LoVo (cell line): Measurements from ENCODE around the gene ATG4B.

Source experiments
- DNase-seq: peaks from one replicate; pipeline ENCODE4 v3.0.0-alpha.2; 2016; ENCODE audit warnings: low spot score

ATG4B gene

DNA sequence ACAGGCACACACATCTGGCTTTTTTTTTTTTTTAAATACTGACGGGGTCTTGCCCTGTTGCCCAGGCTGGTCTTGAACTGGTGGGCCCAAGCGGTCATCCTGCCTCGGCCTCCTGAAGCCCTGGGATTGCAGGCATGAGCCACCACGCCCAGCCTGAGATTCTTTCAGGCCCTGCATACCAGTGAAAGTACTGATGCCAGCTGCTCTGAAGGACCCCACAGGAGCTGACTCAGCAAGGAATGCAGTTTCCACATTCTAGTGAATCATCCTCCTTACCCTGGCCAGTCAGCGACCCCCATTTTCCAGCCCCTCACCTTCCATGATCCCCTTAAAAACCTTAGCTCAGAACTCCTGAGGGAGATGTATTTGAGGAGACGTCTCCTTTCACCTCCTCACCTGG lies 55.0 kb downstream of the ATG4B start:
- DNase-seq: no peak

DNA sequence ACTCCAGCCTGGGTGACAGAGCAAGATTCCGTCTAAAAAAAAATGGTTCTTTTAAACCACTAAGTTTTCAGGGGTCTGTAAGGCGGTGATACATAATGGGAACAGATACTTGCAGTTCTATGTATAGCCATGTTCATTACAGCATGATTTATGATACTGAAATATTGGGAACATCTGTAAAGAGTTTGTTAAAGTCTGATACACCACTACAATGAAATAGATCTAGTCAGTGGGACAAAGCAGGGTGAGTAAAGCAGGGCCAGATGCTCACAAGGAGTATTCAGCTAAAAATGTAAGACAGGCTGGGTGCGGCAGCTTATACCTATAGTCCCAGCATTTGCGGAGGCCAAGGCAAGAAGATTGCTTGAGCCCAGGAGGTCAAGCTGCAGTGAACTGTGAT lies 58.2 kb downstream of the ATG4B start:
- DNase-seq: no peak

DNA sequence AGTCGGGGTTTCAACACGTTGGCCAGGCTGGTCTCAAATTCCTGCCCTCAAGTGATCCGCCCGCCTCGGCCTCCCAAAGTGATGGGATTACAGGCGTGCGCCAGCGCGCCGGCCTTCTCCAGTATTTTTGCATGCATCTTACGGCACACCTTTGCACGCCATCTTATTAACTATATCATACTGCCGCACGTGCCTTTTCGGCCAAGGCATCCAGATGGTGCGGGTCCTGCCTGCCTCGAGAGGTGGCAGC lies 63.6 kb downstream of the ATG4B start:
- no peak for DNase-seq

DNA sequence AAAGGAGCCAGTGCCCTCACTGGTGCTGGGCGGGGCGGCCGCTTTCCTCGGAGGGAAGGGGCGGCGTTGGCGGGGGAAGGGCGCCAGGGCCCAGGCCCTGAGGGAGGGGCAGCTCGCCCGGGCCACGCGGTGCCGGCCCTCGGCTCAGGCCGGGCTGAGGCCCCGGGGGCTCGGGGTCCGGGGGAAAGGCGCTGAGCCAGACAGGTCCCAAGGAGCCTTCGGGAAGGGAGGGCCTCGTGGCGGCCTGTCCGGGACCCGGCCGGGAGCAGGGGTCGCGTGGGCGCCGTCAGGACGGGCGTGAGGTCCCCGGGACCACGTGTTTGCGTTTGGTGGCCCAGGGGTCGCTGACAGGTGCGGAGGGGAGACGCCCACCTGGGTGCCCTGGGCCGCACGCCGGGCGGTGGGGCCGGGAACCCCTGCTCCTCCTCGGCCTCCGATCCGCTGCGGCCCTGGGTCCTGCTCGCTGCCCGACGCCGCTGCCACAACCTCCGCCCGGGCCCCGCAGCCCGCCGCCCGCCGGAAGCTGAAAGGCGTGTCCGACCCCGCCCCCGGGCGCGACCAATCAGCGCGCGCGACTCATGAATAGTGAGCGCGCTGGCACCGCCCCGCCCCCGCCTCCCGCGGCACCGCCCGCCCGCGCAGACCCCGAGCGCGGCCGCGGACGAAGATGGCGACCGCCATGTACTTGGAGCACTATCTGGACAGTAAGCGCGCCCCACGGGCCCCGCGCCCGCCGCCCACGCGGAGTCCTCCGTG lies 64.1 kb downstream of the ATG4B start, which contains the start of gene ING5:
Gene ING5 (plus strand): TSS at position 641 of the 756 bp plus-strand sequence. CDS start 27 bp downstream, at position 668.
- DNase-seq: peak; percentile 94

DNA sequence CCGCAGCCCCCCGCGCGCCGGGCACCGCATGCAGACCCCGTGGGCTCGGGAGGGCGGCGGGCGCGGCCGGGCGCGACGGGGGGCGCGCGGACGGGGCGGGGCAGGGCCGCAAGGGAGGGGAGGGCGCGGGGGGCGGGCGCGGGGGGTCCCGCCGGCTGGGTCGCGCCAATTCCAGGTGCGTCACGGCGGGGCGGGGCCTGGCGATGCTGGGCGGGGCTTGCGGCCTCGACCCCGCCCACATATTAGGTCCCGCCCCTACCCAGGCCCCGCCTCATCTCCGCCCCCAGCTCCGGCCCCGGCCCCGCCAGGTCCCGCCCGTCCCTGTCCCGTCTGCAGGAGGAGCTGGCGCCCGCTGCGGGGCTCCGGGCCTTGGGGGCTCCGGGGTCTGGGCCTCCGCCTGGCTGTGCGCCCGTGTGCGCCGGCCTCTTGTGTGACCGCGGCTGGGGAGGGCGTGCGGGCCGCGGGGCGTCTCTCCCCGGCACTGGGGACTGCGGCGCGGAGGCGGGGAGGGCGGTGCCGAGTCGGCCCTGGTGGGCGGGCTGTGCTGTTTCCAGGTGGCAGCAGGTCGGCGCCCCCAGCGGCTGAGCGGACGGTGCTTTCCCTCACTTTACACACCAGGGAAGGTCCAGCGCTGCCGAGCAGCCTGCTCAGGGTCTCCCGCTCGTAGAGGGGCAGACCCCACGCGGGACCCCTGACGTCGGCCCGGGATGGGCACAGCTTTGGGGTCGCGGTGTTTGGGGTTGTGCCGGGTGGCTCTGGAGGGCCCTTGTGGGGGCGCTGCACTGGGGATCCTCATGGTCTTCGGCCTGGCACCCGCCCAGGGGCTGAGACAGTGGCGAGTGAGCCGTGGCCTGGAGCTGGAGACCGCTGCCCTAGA lies 64.9 kb downstream of the ATG4B start:
- DNase-seq: peak; percentile 88

DNA sequence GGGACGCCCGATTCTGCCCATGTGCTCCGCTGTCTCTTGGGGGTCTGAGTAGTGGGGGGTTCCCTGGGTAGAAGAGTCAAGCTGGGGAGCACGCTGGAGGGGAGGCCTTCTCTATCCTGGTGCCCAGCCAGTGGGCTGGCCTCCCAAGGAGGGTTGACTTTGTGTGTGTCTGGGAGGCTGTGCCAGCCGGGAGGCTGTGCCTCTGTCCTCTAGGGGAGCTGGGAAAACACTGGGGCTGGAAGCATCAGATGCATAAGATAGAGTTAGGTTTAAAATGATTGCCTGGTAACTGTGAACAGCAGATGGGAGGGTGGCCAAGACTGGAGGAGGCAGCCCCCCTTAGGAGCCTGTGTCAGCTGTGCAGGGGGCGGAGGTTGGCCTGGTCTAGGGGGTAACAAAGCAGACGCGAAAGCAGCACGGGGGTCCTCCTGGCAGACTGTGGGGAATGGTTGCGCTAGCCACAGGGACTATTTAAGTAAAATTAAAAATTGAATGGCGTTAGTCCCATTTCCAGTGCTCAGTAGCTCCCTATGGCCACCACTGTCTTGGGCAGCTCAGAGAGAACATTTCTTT lies 65.6 kb downstream of the ATG4B start:
- no peak for DNase-seq

DNA sequence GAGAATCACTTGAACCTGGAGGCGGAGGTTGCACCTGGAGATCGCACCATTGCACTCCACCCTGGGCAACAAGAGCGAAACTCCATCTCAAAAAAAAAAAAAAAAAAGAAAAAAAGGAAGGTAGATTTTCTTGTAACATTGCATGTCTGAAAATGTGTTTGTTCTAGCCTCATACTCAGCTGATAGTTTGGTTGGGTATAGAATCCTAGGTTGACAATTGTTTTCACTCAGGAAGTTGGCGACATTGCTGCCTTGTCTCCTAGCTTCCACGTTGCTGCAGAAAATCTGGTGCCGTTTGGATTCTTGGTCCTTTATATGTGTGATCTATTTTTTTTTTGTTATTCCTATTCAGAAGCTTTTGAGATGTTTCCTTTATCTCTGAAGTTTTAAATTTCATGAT lies 69.0 kb downstream of the ATG4B start:
- no peak for DNase-seq

DNA sequence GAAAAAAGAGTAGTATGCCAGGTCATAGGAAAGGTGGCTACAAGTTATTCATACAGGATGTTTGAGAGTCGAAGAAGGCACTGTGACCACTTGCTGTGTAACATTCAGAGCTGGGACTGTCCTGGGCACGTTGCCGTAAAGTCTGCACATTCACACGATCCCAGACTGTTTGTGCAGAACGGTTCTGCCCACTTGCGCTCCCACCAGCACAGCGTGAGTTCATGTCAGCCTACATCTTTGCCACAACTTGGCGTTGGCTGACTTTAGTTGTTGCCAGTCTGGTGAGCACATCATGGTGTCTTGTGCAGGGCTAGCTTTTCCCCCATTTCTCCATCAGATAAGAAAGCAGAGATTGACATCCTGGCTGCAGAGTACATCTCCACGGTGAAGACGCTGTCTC lies 71.4 kb downstream of the ATG4B start:
- no peak for DNase-seq

DNA sequence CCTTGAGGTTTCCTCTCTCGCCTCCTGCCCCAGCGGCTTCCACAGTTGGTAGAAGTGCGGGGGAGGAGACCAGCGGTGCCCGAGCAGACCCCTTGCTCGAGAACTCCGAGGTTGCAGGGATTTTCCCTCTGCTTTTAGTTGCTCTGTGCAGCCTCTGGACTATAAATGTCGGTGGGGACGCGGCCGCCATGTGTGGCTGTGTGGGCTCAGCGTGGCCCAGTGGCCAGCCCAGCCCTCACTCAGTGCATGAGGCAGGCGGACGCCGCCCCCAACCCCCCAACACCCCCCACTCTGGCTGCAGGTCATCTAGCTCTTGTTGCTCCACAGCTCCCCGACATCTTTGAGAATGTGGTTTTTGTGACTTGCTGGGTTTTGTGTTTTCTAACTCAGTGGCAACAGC lies 81.6 kb downstream of the ATG4B start:
- DNase-seq: no peak

DNA sequence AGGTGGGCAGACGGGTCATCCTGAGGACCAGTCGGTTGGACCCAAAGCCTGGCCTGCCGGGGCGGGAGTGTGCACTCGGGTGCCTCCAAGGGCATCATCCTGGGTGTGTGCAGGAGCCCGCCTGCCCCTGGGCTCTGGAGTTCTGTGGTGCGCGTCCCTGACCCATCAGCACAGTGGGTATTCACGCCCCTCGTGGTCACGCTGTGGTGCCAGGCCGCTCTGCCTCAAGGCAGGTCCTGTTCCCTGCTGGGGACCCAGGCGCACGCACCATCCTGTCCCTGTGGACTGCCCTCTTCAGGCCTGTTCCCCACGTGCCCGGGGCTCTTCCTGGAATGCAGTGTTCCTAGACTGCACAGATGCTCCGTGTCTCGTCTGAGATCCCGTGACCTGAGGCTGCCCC lies 82.6 kb downstream of the ATG4B start:
- no peak for DNase-seq

DNA sequence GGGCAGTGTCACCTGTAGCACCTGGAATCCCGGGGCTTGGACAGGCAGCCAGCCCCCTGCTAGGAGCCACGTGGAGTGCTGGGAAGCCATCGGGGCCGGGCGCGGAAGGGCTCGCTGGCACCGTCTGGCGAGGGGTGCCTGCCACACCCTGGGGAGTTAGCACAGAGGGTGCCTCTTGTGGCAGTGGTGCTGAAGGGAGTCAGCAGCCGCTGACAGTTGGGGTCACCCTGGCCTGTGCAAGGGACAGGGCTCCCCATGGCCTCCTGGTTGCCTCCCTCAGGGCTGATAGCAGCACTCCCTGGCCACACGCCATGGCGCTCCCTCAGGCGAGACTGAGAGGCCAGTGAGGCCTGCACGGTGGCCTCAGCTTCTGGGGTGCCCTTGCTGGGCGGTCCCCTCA lies 83.1 kb downstream of the ATG4B start:
- DNase-seq: no peak

DNA sequence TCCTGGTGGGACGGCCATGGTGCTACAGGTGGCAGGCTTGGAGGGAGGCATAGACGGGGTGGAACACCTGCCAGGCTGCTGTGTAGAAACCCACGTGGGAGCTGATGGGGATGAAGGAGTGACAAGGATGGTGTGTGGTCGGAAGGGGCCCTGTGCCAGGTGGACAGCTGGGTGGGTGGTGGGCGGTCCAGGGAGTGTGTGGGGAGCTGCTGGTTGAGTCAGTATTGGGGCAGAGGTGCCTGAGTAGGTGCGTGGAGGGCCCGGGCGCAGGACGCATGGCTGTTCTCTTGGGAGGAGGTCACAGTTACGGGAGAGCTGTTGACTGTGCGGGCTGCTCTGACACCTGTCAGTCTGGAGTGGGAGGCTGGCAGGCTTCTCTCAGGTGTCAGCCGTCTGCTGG lies 84.4 kb downstream of the ATG4B start:
- DNase-seq: no peak

DNA sequence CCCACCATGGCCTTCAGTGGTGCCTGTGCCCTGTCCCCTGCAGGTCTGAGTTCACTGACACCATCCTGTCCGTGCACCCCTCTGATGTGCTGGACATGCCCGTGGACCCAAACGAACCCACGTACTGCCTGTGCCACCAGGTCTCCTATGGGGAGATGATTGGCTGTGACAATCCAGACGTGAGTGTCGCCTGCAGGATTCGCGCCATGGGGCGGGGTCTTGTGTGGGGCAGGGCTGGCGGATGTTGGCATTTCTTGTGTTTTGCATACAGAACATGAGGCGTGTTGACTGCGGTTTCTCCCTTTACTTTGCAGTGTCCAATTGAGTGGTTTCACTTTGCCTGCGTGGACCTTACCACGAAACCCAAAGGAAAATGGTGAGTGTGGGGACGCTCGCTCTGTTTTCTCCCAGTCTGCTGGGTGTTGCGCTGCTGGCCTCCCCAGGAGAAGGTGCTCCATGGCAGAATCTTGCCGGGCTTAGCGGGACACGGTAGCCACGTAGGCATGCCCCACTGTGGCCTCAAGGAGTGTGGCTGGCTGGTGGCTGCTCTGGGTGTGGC lies 85.5 kb downstream of the ATG4B start:
- DNase-seq: no peak
